GM10248 (cell line): ENCODE measurements around the gene SETX.

ENCODE experiments used
- CTCF ChIA-PET: fragments of 300-600 bp; sonication (Branson Sonifier 250); formaldehyde crosslinking; extraction: SDS; loops from one replicate; lab custom pipeline; 2021; ENCODE audit warnings: antibody characterized with exemption; lab: Yijun Ruan, JAX
- POLR2A ChIA-PET: fragments of 350-650 bp; sonication (Branson Sonifier 250); formaldehyde crosslinking; extraction: SDS; loops from one replicate; lab custom pipeline; 2020; ENCODE audit warnings: antibody characterized with exemption; lab: Yijun Ruan, JAX
- DNase-seq: peaks from one replicate; pipeline ENCODE4 v3.0.0; 2012; ENCODE audit errors: extremely low spot score
- TF ChIP-seq, protein P1 (sequence below): IDR thresholded peaks from 2 replicates; pipeline ENCODE4 v1.5.1; 2012; ENCODE audit warnings: mild to moderate bottlenecking, low read depth; ENCODE audit errors: extremely low read depth, missing control alignments, control extremely low read depth

SETX gene

DNA sequence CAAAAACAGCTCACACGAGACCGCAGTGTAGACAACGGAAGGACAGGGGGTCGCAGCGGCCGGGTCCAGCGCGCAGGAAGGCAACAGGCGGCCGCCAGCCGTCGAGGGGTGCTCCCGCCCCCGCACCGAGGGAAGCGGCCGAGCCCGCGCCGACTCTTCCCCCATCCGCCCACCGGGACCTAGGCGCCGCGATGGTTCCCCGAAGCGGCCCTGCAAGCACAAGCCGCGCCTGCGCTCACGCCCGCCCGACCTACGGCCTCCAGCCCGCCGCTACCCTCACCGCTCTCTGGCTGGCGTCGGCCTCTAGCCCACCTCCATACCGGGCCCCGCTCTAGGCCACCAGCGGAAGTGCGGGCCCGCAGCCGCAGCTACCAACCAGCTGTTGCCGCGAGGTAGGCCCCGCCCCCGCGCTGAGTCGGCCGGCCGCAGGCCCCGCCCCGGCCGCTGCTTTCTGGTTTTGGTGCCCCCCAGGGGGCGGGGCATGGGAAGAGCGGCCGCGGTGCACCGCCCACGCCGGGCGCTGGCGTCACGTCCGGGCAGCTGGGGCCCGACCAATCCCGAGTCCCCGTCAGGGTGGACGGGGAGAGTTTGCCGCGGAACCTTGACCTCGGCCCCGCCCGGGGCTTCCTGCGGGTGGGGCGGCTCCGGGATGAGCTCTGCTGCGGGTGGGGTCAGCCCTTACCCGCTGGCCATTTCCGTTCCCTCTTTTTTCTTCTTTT lies at the start of gene SETX:
TSS of gene SETX (minus strand) at position 350 of the 719 bp plus-strand sequence. CDS start 5,558 bp downstream, outside the sequence.
- CTCF ChIA-PET: interaction anchor here (0.7 to 1.6 kb wide), 6 partner anchors 9 to 37 kb away, joined by 3 to 5 read pairs (median 4); no protein-coding TSS in a partner anchor
- DNase-seq: peak; percentile 100
- TF ChIP-seq, protein P1, sequence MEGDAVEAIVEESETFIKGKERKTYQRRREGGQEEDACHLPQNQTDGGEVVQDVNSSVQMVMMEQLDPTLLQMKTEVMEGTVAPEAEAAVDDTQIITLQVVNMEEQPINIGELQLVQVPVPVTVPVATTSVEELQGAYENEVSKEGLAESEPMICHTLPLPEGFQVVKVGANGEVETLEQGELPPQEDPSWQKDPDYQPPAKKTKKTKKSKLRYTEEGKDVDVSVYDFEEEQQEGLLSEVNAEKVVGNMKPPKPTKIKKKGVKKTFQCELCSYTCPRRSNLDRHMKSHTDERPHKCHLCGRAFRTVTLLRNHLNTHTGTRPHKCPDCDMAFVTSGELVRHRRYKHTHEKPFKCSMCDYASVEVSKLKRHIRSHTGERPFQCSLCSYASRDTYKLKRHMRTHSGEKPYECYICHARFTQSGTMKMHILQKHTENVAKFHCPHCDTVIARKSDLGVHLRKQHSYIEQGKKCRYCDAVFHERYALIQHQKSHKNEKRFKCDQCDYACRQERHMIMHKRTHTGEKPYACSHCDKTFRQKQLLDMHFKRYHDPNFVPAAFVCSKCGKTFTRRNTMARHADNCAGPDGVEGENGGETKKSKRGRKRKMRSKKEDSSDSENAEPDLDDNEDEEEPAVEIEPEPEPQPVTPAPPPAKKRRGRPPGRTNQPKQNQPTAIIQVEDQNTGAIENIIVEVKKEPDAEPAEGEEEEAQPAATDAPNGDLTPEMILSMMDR: no peak
- POLR2A ChIA-PET: interaction anchor here (0.6 to 2.3 kb wide), 6 partner anchors 18 to 782 kb away, joined by 3 to 14 read pairs (median 4); no protein-coding TSS in a partner anchor

DNA sequence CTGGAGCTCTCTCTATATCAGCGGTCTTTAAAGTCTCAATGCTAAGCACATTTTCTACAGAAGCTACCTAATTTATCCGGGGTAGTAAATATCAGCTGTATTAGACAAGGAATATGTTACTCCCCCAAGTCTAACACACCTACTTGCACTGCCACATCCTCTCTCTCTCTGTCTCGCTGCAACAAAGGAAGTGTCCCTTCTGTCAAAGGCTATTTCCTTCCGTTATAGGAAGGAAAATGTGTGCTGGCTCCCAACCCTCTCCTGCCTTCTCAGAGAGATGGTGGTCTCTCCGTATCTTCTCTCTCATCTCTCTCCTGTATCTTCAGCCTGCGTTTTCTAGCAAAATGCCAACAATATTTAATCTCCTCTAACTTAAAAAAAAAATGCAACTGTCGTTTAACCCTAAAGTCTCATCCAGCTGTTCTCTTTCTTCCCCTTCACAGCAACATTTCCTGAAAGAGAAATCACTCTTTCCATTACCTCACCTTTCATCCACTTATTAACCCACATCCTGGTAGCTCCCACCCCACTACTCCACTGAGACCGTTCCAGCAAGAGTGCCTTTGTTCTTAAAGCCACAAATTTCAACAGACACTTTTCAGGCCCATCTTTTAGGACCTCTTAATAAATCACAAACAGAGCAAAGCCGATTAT lies 49.6 kb upstream of the SETX start:
- POLR2A ChIA-PET: interaction anchor here (0.6 kb wide), 1 partner anchor 49 kb away, joined by 3 read pairs; the partner anchor contains the start of gene SETX
- TF ChIP-seq, protein P1: no peak
- CTCF ChIA-PET: interaction anchor here (1.1 to 1.4 kb wide), 2 partner anchors 19 to 20 kb away, joined by 3 read pairs; no protein-coding TSS in a partner anchor
- peak; percentile 55 for DNase-seq

DNA sequence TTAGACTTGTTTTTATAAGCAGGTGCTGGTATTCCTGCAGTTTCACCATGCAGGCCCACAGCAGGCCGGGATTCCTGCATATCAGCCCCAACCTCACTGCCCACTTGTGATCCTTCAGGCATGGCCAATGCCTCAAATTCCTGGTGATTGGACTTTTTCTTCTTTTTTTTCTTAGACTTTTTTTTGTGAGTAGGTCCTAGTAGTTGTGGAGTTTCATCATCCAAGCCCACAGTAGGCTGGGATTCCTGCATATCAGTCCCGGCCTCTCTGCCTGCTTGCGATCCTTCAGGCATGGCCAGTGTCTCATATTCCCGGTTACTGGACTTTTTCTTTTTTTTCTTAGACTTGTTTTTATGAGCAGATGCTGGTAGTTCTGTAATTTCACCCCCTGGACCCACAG lies 47.0 kb upstream of the SETX start:
- ChIA-PET CTCF (no interaction called here), POLR2A (no interaction called here)
- DNase-seq: no peak
- TF ChIP-seq, protein P1: no peak

DNA sequence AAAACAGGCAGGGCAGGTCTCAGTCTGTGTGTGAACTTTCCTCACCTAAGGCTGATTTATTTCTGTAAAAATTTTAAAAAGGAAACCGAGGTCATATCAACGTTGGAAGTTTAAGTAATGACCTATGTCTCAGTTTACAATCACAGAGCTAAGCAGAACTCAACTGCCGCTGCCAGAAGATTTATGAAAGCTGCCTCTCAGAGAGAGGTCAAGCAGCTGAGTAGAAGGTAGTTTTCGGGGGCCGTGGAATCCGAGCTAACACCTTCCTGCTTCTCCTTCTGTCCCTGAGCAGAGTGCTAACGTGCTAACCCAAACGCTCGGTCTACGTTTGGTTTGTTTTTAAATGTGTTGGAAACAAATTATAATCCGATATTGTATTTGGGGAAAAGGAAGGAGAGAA lies 40.8 kb upstream of the SETX start:
- TF ChIP-seq, protein P1: no peak
- ChIA-PET CTCF (no interaction called here), POLR2A (no interaction called here)
- DNase-seq: no peak

GRCh38 chr9:132391449-132391848 lies 36.7 kb upstream of the SETX start:
- POLR2A ChIA-PET: no interaction called here
- TF ChIP-seq, protein P1: no peak
- CTCF ChIA-PET: interaction anchor here (2.7 kb wide), 1 partner anchor 9 kb away, joined by 10 read pairs; no protein-coding TSS in a partner anchor
- no peak for DNase-seq

- ChIA-PET CTCF (interaction anchor here (2.7 kb wide), 1 partner anchor 9 kb away, joined by 10 read pairs; no protein-coding TSS in a partner anchor), POLR2A (no interaction called here)
- TF ChIP-seq, protein P1: no peak
- DNase-seq: no peak
These were observed 36.2 kb upstream of the SETX start for GRCh38 chr9:132390966-132391365.
